HEK293 (cell line): ENCODE measurements around the gene TXNRD2.

Experiments used
- CTCF ChIA-PET: fragments of 350-600 bp; formaldehyde crosslinking; extraction: SDS; loops from one replicate; lab custom pipeline; 2021; ENCODE audit warnings: antibody characterized with exemption; lab: Yijun Ruan, JAX
- POLR2A ChIA-PET: fragments of 300-600 bp; formaldehyde crosslinking; extraction: SDS; loops from one replicate; lab custom pipeline; 2020; ENCODE audit warnings: antibody characterized with exemption, inconsistent platforms; lab: Yijun Ruan, JAX
- H3K27ac ChIP-seq: fragments of 200-500 bp; sonication (Bioruptor generic); 2 replicates; pipeline ENCODE4 v1.5.1; 2014; ENCODE audit warnings: low read depth, low read length, control low read depth, inconsistent platforms; ENCODE audit errors: extremely low read depth
- H3K36me3 ChIP-seq, 2 experiments: fragments of 200-500 bp in 1 of 2; sonication (Bioruptor generic) in 1 of 2; 1 replicate in 1 of 2; 2 replicates in 1 of 2; pipeline ENCODE4 v1.5.1; 2014 to 2017; ENCODE audit warnings: inconsistent platforms in 2 of 2, low read length in 2 of 2; ENCODE audit not compliant: control insufficient read depth in 2 of 2, insufficient read depth in 1 of 2
- H3K4me1 ChIP-seq: fragments of 200-500 bp; sonication (Bioruptor generic); 2 replicates; pipeline ENCODE4 v1.5.1; 2014; ENCODE audit warnings: mild to moderate bottlenecking, low read length, inconsistent platforms; ENCODE audit not compliant: control insufficient read depth, insufficient read depth
- H3K4me3 ChIP-seq: 2 replicates; pipeline ENCODE4 v1.5.1; 2011; ENCODE audit warnings: low read depth, mild to moderate bottlenecking, control low read depth, low read length, moderate library complexity
- H3K9me3 ChIP-seq: fragments of 200-500 bp; sonication (Bioruptor generic); 2 replicates; pipeline ENCODE4 v1.5.1; 2014; ENCODE audit warnings: low read depth, low read length, inconsistent platforms; ENCODE audit not compliant: control insufficient read depth, insufficient read depth
- GLIS1 ChIP-seq: fragments of 450-650 bp; formaldehyde crosslinking; IDR thresholded peaks from 2 replicates; pipeline ENCODE4 v1.5.1; 2016; ENCODE audit warnings: missing biosample characterization, missing genetic modification characterization
- IKZF3 ChIP-seq: fragments of 450-650 bp; IDR thresholded peaks from 2 replicates; pipeline ENCODE4 v1.5.0; 2018; ENCODE audit warnings: missing biosample characterization, mild to moderate bottlenecking, missing genetic modification characterization, moderate library complexity
- KLF16 ChIP-seq: fragments of 450-650 bp; formaldehyde crosslinking; IDR thresholded peaks from 2 replicates; pipeline ENCODE4 v1.5.1; 2017; ENCODE audit warnings: missing biosample characterization, missing genetic modification characterization
- KLF7 ChIP-seq: fragments of 450-650 bp; formaldehyde crosslinking; IDR thresholded peaks from 2 replicates; pipeline ENCODE4 v1.5.1; 2016; ENCODE audit warnings: missing biosample characterization, missing genetic modification characterization, borderline replicate concordance
- PBX3 ChIP-seq: sonication (generic); formaldehyde crosslinking; IDR thresholded peaks from 2 replicates; pipeline ENCODE4 v1.8.1; 2022; ENCODE audit warnings: mild to moderate bottlenecking, moderate library complexity, missing genetic modification reagents
- YY2 ChIP-seq: fragments of 450-650 bp; formaldehyde crosslinking; IDR thresholded peaks from 2 replicates; pipeline ENCODE4 v1.5.1; 2016; ENCODE audit warnings: missing biosample characterization, missing genetic modification characterization
- ZFP41 ChIP-seq: fragments of 450-650 bp; formaldehyde crosslinking; IDR thresholded peaks from 2 replicates; pipeline ENCODE4 v1.5.1; 2016; ENCODE audit warnings: missing biosample characterization, missing genetic modification characterization, borderline replicate concordance
- ZNF214 ChIP-seq: fragments of 450-650 bp; formaldehyde crosslinking; IDR thresholded peaks from 2 replicates; pipeline ENCODE4 v1.5.1; 2017; ENCODE audit warnings: missing biosample characterization, mild to moderate bottlenecking, missing genetic modification characterization, borderline replicate concordance
- ZNF354C ChIP-seq: fragments of 450-650 bp; formaldehyde crosslinking; IDR thresholded peaks from 2 replicates; pipeline ENCODE4 v1.5.1; 2016; ENCODE audit warnings: missing biosample characterization, missing genetic modification characterization, low read depth, borderline replicate concordance
- ZNF391 ChIP-seq: fragments of 450-650 bp; formaldehyde crosslinking; IDR thresholded peaks from 2 replicates; pipeline ENCODE4 v1.5.1; 2016; ENCODE audit warnings: low read depth, missing biosample characterization, missing genetic modification characterization, borderline replicate concordance
- ZNF600 ChIP-seq: fragments of 450-650 bp; formaldehyde crosslinking; IDR thresholded peaks from 2 replicates; pipeline ENCODE4 v1.5.1; 2016; ENCODE audit warnings: missing biosample characterization, missing genetic modification characterization
- ZNF664 ChIP-seq: fragments of 450-650 bp; formaldehyde crosslinking; IDR thresholded peaks from 2 replicates; pipeline ENCODE4 v1.5.1; 2016; ENCODE audit warnings: missing biosample characterization, missing genetic modification characterization
- ZNF701 ChIP-seq: fragments of 450-650 bp; formaldehyde crosslinking; IDR thresholded peaks from 2 replicates; pipeline ENCODE4 v1.5.1; 2016; ENCODE audit warnings: missing biosample characterization, missing genetic modification characterization
- ZNF792 ChIP-seq: fragments of 450-650 bp; formaldehyde crosslinking; IDR thresholded peaks from 2 replicates; pipeline ENCODE4 v1.5.1; 2016; ENCODE audit warnings: missing biosample characterization, missing genetic modification characterization
- ZSCAN16 ChIP-seq: fragments of 450-650 bp; formaldehyde crosslinking; IDR thresholded peaks from 2 replicates; pipeline ENCODE4 v1.5.1; 2016; ENCODE audit warnings: missing biosample characterization, missing genetic modification characterization
- TF ChIP-seq, protein P1 (sequence below): fragments of 450-650 bp; formaldehyde crosslinking; IDR thresholded peaks from 2 replicates; pipeline ENCODE4 v1.5.1; 2016; ENCODE audit warnings: missing biosample characterization, missing genetic modification characterization

Gene TXNRD2

DNA sequence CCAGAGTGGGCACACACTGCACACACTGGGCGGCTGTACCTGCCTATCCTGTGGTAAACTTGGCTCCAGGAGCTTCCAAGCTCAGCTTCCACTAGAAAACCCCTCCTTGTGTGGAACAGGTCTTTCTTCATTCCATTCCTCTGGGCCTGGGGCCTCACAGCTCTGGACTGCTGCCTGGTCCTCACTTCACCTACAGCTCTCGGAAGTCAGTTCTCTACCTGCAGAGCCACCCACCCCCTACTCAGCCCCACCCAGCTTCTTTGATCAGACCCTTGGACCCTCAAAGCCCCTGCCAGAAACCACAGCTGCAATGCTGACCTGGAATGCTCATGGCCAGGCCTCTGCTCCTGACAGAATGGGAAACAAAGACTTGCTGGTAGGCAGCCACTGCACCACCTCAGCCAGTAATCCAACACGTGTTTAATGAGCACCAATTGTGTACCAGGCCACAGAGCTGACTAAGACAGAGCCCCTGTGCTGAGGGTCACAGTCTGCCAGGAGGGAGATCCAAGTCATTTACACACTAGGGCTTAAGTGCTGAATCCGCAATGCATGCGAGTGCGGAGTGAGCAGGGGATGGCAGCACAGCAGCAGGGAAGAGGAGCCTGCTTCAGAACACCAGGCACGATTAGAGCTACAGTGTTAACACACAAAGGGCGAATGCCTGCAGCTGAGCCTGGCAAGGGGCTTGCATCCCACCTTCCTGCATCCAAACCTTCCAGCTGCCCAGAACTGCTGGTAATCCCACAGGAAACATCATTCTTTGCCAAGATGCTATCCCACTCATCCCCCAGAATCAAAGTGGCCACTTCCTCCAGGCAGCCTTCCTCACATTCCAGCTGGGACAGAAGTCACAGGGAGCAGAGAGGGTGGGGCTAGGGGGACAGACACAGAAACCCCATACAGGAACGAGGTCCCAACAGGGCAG lies 91.5 kb downstream of the TXNRD2 start:
- POLR2A ChIA-PET: interaction anchor here (0.8 to 1.0 kb wide), 2 partner anchors 30 to 88 kb away, joined by 4 to 5 read pairs; no protein-coding TSS in a partner anchor
- Histone ChIP-seq H3K9me3 (no peaks in the 10 kb centered on the region), H3K4me3 (no peak overlapping the region)
- TF ChIP-seq ZNF664 (tag by site-specific recombination) (0 out of 2 replicates have a peak, but pooled peaks have one; percentile 28), ZSCAN16 (tag by site-specific recombination) (no peak), ZNF600 (tag by site-specific recombination) (0 out of 2 replicates have a peak, but pooled peaks have one; percentile 35)
- TF ChIP-seq, protein P1, sequence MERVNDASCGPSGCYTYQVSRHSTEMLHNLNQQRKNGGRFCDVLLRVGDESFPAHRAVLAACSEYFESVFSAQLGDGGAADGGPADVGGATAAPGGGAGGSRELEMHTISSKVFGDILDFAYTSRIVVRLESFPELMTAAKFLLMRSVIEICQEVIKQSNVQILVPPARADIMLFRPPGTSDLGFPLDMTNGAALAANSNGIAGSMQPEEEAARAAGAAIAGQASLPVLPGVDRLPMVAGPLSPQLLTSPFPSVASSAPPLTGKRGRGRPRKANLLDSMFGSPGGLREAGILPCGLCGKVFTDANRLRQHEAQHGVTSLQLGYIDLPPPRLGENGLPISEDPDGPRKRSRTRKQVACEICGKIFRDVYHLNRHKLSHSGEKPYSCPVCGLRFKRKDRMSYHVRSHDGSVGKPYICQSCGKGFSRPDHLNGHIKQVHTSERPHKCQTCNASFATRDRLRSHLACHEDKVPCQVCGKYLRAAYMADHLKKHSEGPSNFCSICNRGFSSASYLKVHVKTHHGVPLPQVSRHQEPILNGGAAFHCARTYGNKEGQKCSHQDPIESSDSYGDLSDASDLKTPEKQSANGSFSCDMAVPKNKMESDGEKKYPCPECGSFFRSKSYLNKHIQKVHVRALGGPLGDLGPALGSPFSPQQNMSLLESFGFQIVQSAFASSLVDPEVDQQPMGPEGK: 0 out of 2 replicates have a peak, but pooled peaks have one; percentile 21
- TF ChIP-seq, all 188 proteins: peak for 3
- CTCF ChIA-PET: interaction anchor here (1.5 to 2.5 kb wide), 2 partner anchors 49 to 120 kb away, joined by 3 to 9 read pairs; no protein-coding TSS in a partner anchor
- H3K36me3 ChIP-seq: peaks cover 0 to 61% of the 10 kb centered on the region in 2 experiments; a peak in 1 of 3 replicates
- no peaks in the 10 kb centered on the region for H3K4me1 ChIP-seq
- no peak overlapping the region for H3K27ac ChIP-seq

GRCh38 chr22:19848298-19849224 lies 93.1 kb downstream of the TXNRD2 start:
- Histone ChIP-seq H3K27ac (no peak overlapping the region), H3K4me3 (no peak overlapping the region), H3K36me3 (peaks cover 0 to 61% of the 10 kb centered on the region in 2 experiments; a peak in 1 of 3 replicates), H3K9me3 (no peaks in the 10 kb centered on the region), H3K4me1 (no peaks in the 10 kb centered on the region)
- POLR2A ChIA-PET: interaction anchor here (0.8 to 1.3 kb wide), 2 partner anchors 16 to 86 kb away, joined by 4 to 6 read pairs; no protein-coding TSS in a partner anchor
- TF ChIP-seq GLIS1 (tag by site-specific recombination) (no peak), ZNF354C (no peak), YY2 (tag by site-specific recombination) (no peak), KLF16 (tag by site-specific recombination) (no peak), PBX3 (CRISPR knock-in tag) (no peak), IKZF3 (no peak), KLF7 (tag by site-specific recombination) (no peak), ZNF391 (tag by site-specific recombination) (no peak), ZNF701 (tag by site-specific recombination) (no peak), ZNF214 (tag by site-specific recombination) (no peak), ZFP41 (tag by site-specific recombination) (no peak), ZNF792 (tag by site-specific recombination) (no peak)
- CTCF ChIA-PET: interaction anchor here (0.9 kb wide), 1 partner anchor 118 kb away, joined by 4 read pairs; no protein-coding TSS in a partner anchor
